SIG-M5 treated with dmso at 0.1 percent for 504 hours (cell line): ENCODE data around the gene CANX.

Experiments used
- DNase-seq: peaks from one replicate; lab custom pipeline; 2025; ENCODE audit not compliant: unreplicated experiment; lab: John Stamatoyannopoulos, UW

Gene CANX

GRCh38 chr5:179773686-179774040 is 74.9 kb downstream of the CANX start:
- no peak for DNase-seq

DNA sequence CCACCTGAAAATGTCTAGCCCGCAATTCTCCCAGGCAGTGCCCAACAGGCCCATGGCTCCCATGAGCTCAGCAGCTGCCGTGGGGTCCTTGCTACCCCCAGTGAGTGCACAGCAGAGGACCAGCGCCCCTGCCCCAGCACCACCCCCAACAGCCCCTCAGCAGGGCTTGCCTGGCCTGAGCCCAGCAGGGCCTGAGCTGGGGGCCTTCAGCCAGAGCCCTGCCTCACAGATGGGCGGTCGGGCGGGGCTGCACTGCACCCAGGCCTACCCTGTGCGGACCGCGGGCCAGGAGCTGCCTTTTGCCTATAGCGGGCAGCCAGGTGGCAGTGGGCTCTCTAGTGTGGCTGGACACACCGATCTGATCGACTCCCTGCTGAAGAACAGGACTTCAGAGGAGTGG is 75.7 kb downstream of the CANX start:
- DNase-seq = no peak

GRCh38 chr5:179776411-179776938 is 77.7 kb downstream of the CANX start:
- DNase-seq = no peak

GRCh38 chr5:179777456-179777855 is 78.7 kb downstream of the CANX start:
- DNase-seq = no peak

- no peak for DNase-seq
Measured at GRCh38 chr5:179777909-179778308, 79.1 kb downstream of the CANX start.

DNA sequence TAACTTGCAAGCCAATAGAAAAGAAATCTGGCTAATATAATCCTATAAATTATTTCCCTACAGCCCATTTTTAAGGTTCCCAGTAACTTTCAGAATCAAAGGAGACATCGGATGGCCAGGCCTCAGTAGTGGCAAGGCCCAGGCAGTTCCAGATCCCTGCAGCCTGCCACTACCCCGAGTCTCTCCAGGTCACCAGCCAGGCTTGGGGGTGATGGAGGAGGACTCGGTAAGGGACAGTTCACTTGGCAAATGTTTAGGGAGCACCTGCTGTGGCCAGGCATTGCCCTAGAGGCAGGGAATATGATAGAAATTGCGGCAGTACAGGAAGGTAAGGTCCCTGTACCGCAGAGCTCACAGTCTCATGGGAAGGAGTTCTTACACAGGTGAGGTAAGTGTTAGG is 79.8 kb downstream of the CANX start:
- no peak for DNase-seq

DNA sequence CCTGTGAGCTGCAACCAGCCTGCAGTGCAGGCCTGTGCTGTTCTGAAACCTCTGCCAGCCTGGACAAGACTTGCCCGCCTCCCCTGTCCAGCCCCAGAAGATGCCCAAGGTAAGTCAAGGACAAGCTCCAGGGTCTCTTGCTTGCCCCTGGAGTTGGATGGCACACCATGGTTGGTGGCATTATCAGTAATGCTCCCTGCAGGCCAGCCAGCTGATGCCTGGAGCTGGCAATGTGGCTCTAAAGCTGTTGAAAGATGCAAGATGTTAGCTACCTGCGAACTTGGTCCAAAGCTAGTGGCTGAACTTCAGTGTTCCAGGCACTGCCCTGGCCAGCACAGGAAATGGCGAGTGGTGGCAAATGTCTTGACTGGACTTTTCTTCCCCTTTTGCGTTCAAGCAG is 81.1 kb downstream of the CANX start:
- DNase-seq = no peak

DNA sequence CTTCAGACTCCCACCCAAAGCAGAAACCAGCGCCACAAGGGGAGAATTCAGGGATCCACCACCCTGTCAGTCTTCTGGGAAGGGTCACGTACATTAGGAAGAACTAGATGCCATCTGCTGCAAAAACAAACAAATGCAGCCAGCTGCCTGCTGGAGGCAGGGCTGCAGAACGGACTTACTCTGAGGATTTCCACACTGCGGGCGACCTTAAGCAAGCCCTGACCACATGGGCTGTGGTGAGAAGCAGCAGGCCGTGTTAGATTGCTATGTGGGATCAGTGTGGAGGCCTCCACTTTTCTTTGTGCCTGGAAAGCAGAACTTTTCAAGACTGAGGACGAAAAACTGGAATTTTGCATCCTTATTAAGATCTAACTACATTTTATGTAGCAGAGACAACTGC is 81.6 kb downstream of the CANX start:
- DNase-seq = peak; percentile 61
